ENCODE data around the gene CDC27.
"Not testable (repeated sequence)": the region's sequence is repeated elsewhere in the genome, so short reads cannot be mapped to it uniquely, and the experiment has no call there.

The CDC27 gene

GRCh38 chr17:47203984-47204721 is 15.1 kb upstream of the CDC27 start:
- H3K4me3 ChIP-seq (ENCODE audit: low read length), result peak overlapping the region; percentile 13
- peak; percentile 85 for DNase-seq (ENCODE audit: low read depth, low spot score)

GRCh38 chr17:47201166-47201565 is 12.1 kb upstream of the CDC27 start:
- no peak overlapping the region for H3K4me3 ChIP-seq (ENCODE audit: low read length)
- DNase-seq (ENCODE audit: low read depth, low spot score), result no peak

- H3K4me3 ChIP-seq (ENCODE audit: low read length), result no peak overlapping the region
- no peak for DNase-seq (ENCODE audit: low read depth, low spot score)
Observed at GRCh38 chr17:47200325-47200664, 11.2 kb upstream of the CDC27 start.

DNA sequence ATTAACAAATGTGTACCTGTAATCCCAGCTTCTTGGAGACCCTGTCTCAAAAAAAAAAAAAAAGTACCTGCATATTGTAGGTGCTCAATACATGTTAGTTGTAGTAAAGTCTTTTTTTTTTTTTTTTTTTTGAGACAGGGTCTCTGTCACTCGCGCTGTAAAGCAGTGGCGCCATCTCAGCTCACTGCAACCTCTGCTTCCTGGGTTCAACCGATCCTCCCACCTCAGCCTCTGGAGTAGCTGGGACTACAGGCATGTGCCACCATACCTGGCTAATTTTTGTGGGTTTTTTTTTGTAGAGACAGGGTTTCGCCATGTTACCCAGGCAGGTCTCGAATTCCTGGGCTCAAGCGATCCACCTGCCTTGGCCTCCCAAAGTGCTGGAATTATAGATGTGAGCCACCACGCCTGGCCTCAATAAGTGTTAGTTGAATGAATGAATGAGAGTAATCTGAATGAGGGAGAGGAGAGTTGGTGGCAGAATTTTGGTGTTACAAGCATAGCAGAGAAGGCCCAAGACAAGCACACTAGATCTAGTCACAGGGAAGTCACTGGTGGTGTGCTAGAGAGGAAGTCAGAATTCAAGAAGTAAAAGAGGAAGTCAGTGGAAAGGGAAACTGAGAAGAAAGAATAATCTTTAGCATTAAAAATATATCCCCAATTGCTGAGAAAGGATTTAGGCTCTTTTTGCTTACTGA is 10.7 kb upstream of the CDC27 start:
- no peak overlapping the region for H3K4me3 ChIP-seq (ENCODE audit: low read length)
- no peak for DNase-seq (ENCODE audit: low read depth, low spot score)

DNA sequence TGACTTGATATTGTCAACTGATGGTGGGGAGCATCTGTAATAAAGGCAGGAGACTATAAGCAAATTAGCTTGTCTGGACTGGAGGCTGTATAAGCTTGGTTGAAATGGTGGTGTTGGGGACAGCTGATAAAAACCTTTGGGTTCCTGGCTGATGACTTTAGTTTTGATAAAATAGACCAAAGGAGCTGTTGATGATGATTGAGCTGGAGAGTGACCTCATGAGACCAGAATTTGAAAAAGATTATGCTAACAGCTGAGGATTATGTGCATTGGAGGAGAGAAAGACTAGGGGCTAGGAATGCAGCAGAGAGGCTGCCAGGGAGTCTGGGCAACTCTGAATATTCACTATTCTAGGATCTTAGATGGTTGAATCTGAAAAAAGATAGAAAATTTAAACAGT is 8.7 kb upstream of the CDC27 start:
- no peak overlapping the region for H3K4me3 ChIP-seq (ENCODE audit: low read length)
- DNase-seq (ENCODE audit: low read depth, low spot score), result no peak

- no peak for DNase-seq (ENCODE audit: low read depth, low spot score)
- no peak overlapping the region for H3K4me3 ChIP-seq (ENCODE audit: low read length)
Observed at GRCh38 chr17:47193931-47194511, 4.9 kb upstream of the CDC27 start.

GRCh38 chr17:47192554-47192953 is 3.5 kb upstream of the CDC27 start:
- no peak for DNase-seq (ENCODE audit: low read depth, low spot score)

DNA sequence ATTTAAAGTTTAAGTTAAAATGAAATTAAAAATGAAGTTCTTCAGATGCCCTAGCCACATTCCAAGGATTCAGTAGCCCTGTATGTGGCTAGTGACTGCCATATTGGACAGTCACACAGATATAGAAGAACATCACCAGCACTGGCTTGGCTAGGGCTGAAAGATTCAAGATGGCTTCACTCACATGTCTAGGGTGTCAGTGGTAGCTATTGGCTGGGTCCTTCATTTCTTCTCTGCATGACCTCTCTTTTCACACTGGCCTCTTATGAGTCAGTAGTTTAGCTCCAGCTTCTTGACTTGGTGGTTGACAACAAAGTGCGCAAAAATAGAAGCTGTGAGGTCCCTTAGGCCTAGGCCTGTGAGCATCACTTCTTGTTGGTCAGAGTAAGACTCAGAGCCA is 1.7 kb upstream of the CDC27 start:
- no peak for DNase-seq (ENCODE audit: low read depth, low spot score)
- no peak overlapping the region for H3K4me3 ChIP-seq (ENCODE audit: low read length)

More at GRCh38 chr17:47192554-47192953, 3.5 kb upstream of the CDC27 start:
- H3K4me3 ChIP-seq (ENCODE audit: low read length), result no peak overlapping the region

DNA sequence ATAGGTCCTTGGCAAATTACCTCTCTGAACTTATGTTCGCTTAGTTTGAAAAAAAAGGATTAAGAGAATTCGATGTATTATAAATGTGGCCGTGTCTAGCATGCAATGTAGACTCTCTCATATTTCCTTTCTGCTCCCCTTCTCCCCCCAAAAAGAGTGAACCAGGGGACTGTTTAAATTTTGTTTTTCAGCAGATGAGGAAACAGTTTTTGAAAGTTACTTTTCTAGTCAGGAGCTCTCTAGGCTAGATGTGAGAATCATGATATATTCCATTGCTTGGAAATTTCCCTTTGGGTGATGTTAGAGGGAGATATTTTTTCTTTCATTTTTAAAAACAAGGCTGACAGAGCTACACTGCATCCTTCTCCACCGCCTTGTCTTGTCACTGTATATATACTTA is 1.1 kb upstream of the CDC27 start:
- DNase-seq (ENCODE audit: low read depth, low spot score), result no peak
- H3K4me3 ChIP-seq (ENCODE audit: low read length), result no peak overlapping the region

DNA sequence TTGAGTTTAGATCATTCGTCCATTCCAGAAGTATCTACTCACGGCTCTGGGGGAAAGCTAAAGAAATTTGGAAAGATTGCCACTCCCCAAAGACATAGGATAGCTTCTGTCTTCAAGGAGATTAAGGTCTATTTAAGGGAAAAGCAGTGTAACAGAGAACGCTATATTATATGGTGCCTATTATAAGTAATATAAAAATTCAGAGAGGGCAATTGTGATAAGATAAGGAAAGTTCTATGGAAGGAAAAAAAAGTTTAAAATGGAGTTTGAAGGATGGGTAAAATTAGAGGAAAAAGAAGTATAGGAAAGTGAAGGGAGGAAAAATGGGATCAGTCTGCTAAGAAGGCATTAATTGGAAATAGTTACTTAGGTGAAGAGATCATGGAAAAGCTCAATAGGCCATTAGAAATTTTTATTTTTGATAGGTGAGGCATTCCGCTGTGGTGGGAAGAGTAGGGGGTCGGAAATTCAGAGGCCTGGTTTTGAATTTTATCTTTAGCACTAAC is 690 bp upstream of the CDC27 start:
- no peak for DNase-seq (ENCODE audit: low read depth, low spot score)
- peak overlapping the region; percentile 47 for H3K4me3 ChIP-seq (ENCODE audit: low read length)

DNA sequence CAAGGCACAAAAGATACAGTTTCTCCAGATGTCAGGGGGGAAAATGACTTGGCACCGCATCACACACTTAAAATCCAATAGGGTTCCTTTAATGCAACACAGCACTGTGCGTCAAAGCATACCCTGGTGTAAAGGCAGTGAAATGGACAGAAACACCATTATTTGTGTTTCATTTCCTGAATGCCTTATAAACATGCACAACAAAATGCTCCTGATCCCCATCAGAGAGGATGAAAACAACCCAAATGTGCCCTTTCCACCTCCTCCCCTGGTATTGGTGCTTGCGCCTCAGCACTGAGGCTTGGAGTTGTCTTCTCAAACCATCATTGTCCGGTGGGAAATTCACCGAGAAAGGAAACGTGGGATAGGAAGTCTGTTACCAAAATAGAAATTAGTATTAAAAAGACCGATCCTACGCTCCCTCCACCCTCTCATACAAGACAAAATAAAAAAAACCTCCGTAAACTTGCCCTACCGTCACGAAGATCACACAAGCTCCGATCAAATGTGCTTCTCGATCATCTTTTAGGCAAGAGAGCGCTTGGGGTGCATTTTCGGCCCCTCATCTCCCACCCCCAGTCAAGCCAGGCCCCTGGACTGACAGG is 722 bp downstream of the CDC27 start:
- DNase-seq (ENCODE audit: low read depth, low spot score), result peak; percentile 21
- peak overlapping the region; percentile 93 for H3K4me3 ChIP-seq (ENCODE audit: low read length)

DNA sequence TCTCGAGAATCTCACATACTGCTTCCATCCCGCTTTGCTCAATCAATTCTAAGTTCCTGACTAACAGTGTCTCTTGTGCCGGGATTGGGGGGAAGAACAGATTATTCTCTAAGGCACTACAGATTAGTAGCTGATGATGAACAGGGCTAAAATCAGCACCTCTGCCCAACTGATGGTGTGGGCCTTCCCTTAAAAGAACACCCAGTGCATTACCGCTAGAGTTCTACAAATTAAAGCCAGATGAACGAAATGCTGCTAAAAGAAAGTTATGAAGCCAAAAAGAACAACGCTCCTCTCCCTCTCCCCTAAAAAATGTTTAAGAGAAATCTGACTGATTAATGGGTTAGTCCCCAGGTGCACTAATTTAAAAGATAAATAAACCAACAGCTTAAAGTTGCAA is 4.4 kb downstream of the CDC27 start:
- no peak for DNase-seq (ENCODE audit: low read depth, low spot score)
- H3K4me3 ChIP-seq (ENCODE audit: low read length), result no peak overlapping the region

GRCh38 chr17:47180988-47181387 is 8.1 kb downstream of the CDC27 start:
- not testable (repeated sequence) for H3K4me3 ChIP-seq (ENCODE audit: low read length); DNase-seq (ENCODE audit: low read depth, low spot score)

DNA sequence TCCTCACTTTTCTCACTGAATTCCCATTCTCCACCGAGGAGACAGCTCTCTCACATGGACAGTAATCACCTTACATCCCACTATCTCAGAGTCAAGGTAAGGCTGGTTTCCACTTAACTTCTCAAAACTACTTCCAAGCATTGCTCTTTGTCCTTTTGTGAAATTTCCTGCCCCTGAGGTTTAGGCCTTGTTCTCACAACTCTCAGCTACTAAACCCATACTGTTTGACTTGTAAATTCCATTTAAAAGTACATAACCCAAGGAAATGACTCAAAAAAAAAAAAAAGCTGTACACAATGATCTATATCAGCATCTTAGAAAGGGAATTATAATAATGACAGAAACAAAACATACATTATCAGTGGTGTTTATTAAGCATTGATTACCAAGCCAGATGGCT is 8.8 kb downstream of the CDC27 start:
- H3K4me3 ChIP-seq (ENCODE audit: low read length), result no peak overlapping the region
- DNase-seq (ENCODE audit: low read depth, low spot score), result no peak

DNA sequence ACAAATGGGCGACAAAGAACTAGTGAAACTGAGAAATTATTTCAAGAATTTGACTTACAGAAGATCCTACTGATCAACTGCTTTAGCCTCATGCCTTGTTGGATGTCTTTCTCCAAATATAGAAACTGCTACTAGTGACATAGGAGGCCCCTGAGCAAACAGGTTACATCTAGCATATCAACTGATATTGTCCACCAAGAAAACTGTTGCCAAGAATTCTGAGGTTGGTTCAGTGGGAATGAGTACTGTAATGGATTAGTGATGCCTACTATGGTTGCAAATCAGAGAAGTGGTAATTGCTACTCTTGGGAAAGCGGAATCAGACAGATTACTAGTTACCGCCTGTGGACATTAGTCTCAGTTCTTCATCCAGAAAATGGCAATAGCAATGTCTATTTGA is 10.0 kb downstream of the CDC27 start:
- no peak for DNase-seq (ENCODE audit: low read depth, low spot score)
- no peak overlapping the region for H3K4me3 ChIP-seq (ENCODE audit: low read length)

DNA sequence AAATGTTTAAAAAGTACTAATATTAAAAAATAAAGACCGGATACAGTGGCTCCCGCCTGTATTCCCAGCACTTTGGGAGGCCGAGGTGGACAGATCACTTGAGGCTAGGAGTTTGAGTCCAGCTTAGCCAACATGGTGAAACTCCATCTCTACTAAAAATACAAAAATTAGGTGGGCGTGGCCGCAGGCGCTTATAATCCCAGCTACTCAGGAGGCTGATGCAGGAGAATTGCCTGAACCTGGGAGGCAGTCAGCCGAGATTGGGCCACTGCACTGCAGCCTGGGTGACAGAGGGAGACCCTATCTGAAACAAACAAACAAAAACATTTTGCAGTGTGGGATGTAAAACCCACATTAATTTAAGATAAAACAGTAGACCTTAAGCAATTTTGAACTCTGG is 11.8 kb downstream of the CDC27 start:
- no peak overlapping the region for H3K4me3 ChIP-seq (ENCODE audit: low read length)
- DNase-seq (ENCODE audit: low read depth, low spot score), result no peak

DNA sequence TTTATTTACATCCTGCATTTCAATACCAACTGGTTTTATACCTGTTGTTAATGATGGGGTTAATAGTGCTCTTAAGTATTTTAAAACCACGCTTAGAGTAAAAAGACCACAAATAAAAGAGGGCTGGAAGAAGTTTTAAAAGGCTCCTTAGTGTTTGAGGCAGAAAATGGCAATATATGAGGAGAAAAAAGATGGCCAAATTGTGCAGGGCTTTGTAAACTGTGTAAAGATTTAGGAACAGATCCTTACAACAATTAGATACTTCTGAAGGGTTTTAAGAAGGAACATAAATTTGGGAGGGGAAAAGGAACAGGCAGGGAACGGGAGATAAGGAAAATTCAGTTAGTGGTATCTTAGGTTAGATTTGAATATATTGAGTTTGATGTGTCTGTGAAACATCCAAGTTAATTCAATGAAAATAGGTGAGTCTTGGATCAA is 12.7 kb downstream of the CDC27 start:
- H3K4me3 ChIP-seq (ENCODE audit: low read length), result no peak overlapping the region
- DNase-seq (ENCODE audit: low read depth, low spot score), result no peak

DNA sequence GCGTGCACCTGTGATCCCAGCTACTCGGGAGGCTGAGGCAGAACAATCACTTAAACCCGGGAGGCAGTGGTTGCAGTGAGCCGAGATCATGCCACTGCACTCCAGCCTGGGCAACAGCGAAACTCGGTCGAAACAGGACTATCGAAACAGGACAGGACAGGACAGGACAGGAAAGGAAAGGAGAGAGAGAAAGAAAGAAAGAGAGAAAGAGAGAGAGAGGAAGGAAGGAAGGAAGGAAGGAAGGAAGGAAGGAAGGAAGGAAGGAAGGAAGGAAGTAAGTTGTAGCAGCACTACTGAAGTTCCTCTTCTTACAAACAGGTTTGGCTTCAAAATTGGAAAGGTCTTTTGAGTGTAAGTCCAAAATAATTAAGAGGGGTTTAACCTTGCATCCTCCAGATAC is 14.3 kb downstream of the CDC27 start:
- DNase-seq (ENCODE audit: low read depth, low spot score), result not testable (repeated sequence)

GRCh38 chr17:47172696-47173565 is 16.2 kb downstream of the CDC27 start:
- peak; percentile 21 for DNase-seq (ENCODE audit: low read depth, low spot score)
- H3K4me3 ChIP-seq (ENCODE audit: low read length), result no peak overlapping the region

More for the DNA sequence above, 14.3 kb downstream of the CDC27 start:
- not testable (repeated sequence) for H3K4me3 ChIP-seq (ENCODE audit: low read length)
